Neural progenitor cell (in vitro differentiated cells): ENCODE data around the gene POC1A. TPM values are rescaled to one million over a fixed set of nuclear protein-coding genes. Genes with fewer than 3 reads are reported as not detected.
"Not testable (repeated sequence)": the region's sequence is repeated elsewhere in the genome, so short reads cannot be mapped to it uniquely, and the experiment has no call there.

Source experiments
- DNase-seq: peaks from one replicate; pipeline ENCODE4 v3.0.0-alpha.2; 2016; ENCODE audit warnings: low spot score
- H2AFZ ChIP-seq: fragments of 200-600 bp; sonication (generic); replicated peaks from 2 replicates; pipeline ENCODE4 v1.6.1; 2016; ENCODE audit warnings: antibody characterized with exemption
- H3F3A ChIP-seq: fragments of 200-600 bp; sonication (generic); 2 replicates; pipeline ENCODE4 v1.6.1; 2016; ENCODE audit warnings: antibody characterized with exemption, low read depth
- H3K27ac ChIP-seq: fragments of 200-600 bp; sonication (generic); 2 replicates; pipeline ENCODE4 v1.5.1; 2016; ENCODE audit warnings: mild to moderate bottlenecking
- H3K27me3 ChIP-seq: fragments of 200-600 bp; sonication (generic); 2 replicates; pipeline ENCODE4 v1.6.1; 2016; ENCODE audit warnings: mild to moderate bottlenecking, moderate library complexity
- H3K36me3 ChIP-seq: fragments of 200-600 bp; sonication (generic); 2 replicates; pipeline ENCODE4 v1.5.1; 2016
- H3K4me1 ChIP-seq: fragments of 200-600 bp; sonication (generic); 2 replicates; pipeline ENCODE4 v1.6.1; 2016; ENCODE audit warnings: mixed run types
- H3K4me2 ChIP-seq: fragments of 200-600 bp; sonication (generic); 2 replicates; pipeline ENCODE4 v1.6.1; 2016
- H3K4me3 ChIP-seq: fragments of 200-600 bp; sonication (generic); 2 replicates; pipeline ENCODE4 v1.5.1; 2016
- H3K79me2 ChIP-seq: fragments of 200-600 bp; sonication (generic); 2 replicates; pipeline ENCODE4 v1.6.1; 2016; ENCODE audit warnings: low read depth
- H3K9ac ChIP-seq: fragments of 200-600 bp; sonication (generic); 2 replicates; pipeline ENCODE4 v1.6.1; 2016
- H3K9me3 ChIP-seq: fragments of 200-600 bp; sonication (generic); 2 replicates; pipeline ENCODE4 v1.5.1; 2016; ENCODE audit warnings: low read depth
- H4K20me1 ChIP-seq: fragments of 200-600 bp; sonication (generic); 2 replicates; pipeline ENCODE4 v1.6.1; 2016; ENCODE audit warnings: low read depth
- H3K27ac Mint-ChIP-seq: 3 replicates; pipeline ENCODE4 v1.8.0; 2021; ENCODE audit warnings: mixed read lengths
- H3K27me3 Mint-ChIP-seq: 2 replicates; pipeline ENCODE4 v1.8.0; 2022; ENCODE audit warnings: low read depth, mild to moderate bottlenecking, inconsistent platforms, moderate library complexity, mixed read lengths; ENCODE audit not compliant: insufficient read depth
- H3K36me3 Mint-ChIP-seq: 3 replicates; pipeline ENCODE4 v1.8.0; 2021; ENCODE audit warnings: mixed read lengths
- H3K4me1 Mint-ChIP-seq: 3 replicates; pipeline ENCODE4 v1.8.0; 2021; ENCODE audit warnings: mixed read lengths
- H3K4me3 Mint-ChIP-seq: 3 replicates; pipeline ENCODE4 v1.8.0; 2021; ENCODE audit warnings: mild to moderate bottlenecking, moderate library complexity, mixed read lengths
- H3K9me3 Mint-ChIP-seq: 3 replicates; pipeline ENCODE4 v1.8.0; 2020; ENCODE audit warnings: mixed read lengths
- EZH2 ChIP-seq: fragments of 200-600 bp; sonication (generic); IDR thresholded peaks from 2 replicates; pipeline ENCODE4 v1.6.1; 2017; ENCODE audit warnings: antibody characterized with exemption, mild to moderate bottlenecking, moderate library complexity
- EZH2phosphoT487 ChIP-seq: fragments of 200-600 bp; sonication (generic); IDR thresholded peaks from 2 replicates; pipeline ENCODE4 v1.6.1; 2017; ENCODE audit warnings: antibody characterized with exemption
- total RNA-seq: library from RNA; depleted of rRNA; stranded (reverse); fragments of >200 nt; gene quantifications from 2 replicates; pipeline ENCODE4 v1.2.3, GENCODE V29; 2015; ENCODE audit warnings: low replicate concordance
- TF ChIP-seq, protein P1 (sequence below): fragments of 200-600 bp; sonication (generic); IDR thresholded peaks from 2 replicates; pipeline ENCODE4 v1.5.1; 2017; ENCODE audit warnings: antibody characterized with exemption, mild to moderate bottlenecking

The POC1A gene
- total RNA-seq, 1 donor from 2014 or later = 10.3 TPM

GRCh38 chr3:52181543-52181942 is 27.3 kb upstream of the POC1A start:
- no peak overlapping the region for H3K4me3 ChIP-seq
- H3K4me2 ChIP-seq = no peak overlapping the region
- H3K4me1 ChIP-seq = no peaks in the 10 kb centered on the region
- H3F3A ChIP-seq = no peaks in the 10 kb centered on the region
- H3K79me2 ChIP-seq = no peaks in the 10 kb centered on the region
- Mint-ChIP-seq H3K4me1 (peaks cover 16% of the 10 kb centered on the region), H3K27me3 (peaks cover 11% of the 10 kb centered on the region), H3K4me3 (no peak overlapping the region), H3K36me3 (no peaks in the 10 kb centered on the region), H3K9me3 (peaks cover 2% of the 10 kb centered on the region), H3K27ac (no peak overlapping the region)
- no peak overlapping the region for H3K27ac ChIP-seq
- no peaks in the 10 kb centered on the region for H3K27me3 ChIP-seq
- H3K9ac ChIP-seq = no peak overlapping the region
- no peaks in the 10 kb centered on the region for H4K20me1 ChIP-seq
- TF ChIP-seq, protein P1, sequence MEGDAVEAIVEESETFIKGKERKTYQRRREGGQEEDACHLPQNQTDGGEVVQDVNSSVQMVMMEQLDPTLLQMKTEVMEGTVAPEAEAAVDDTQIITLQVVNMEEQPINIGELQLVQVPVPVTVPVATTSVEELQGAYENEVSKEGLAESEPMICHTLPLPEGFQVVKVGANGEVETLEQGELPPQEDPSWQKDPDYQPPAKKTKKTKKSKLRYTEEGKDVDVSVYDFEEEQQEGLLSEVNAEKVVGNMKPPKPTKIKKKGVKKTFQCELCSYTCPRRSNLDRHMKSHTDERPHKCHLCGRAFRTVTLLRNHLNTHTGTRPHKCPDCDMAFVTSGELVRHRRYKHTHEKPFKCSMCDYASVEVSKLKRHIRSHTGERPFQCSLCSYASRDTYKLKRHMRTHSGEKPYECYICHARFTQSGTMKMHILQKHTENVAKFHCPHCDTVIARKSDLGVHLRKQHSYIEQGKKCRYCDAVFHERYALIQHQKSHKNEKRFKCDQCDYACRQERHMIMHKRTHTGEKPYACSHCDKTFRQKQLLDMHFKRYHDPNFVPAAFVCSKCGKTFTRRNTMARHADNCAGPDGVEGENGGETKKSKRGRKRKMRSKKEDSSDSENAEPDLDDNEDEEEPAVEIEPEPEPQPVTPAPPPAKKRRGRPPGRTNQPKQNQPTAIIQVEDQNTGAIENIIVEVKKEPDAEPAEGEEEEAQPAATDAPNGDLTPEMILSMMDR = no peak
- TF ChIP-seq EZH2phosphoT487 (no peak), EZH2 (no peak)
- H3K36me3 ChIP-seq = no peaks in the 10 kb centered on the region
- no peaks in the 10 kb centered on the region for H3K9me3 ChIP-seq
- no peak for DNase-seq
- no peak overlapping the region for H2AFZ ChIP-seq

GRCh38 chr3:52178537-52178936 is 24.3 kb upstream of the POC1A start:
- Mint-ChIP-seq H3K27me3 (peaks cover 11% of the 10 kb centered on the region), H3K4me3 (no peak overlapping the region), H3K4me1 (peaks cover 10% of the 10 kb centered on the region), H3K36me3 (no peaks in the 10 kb centered on the region), H3K27ac (no peak overlapping the region), H3K9me3 (no peaks in the 10 kb centered on the region)
- H3K4me1 ChIP-seq = no peaks in the 10 kb centered on the region
- H2AFZ ChIP-seq = no peak overlapping the region
- no peak overlapping the region for H3K4me2 ChIP-seq
- no peaks in the 10 kb centered on the region for H4K20me1 ChIP-seq
- TF ChIP-seq EZH2phosphoT487 (no peak), EZH2 (no peak)
- TF ChIP-seq, protein P1 = no peak
- H3F3A ChIP-seq = no peaks in the 10 kb centered on the region
- no peak for DNase-seq
- no peaks in the 10 kb centered on the region for H3K36me3 ChIP-seq
- H3K9me3 ChIP-seq = no peaks in the 10 kb centered on the region
- H3K27me3 ChIP-seq = no peaks in the 10 kb centered on the region
- no peaks in the 10 kb centered on the region for H3K79me2 ChIP-seq
- H3K9ac ChIP-seq = no peak overlapping the region
- no peak overlapping the region for H3K4me3 ChIP-seq
- no peak overlapping the region for H3K27ac ChIP-seq

DNA sequence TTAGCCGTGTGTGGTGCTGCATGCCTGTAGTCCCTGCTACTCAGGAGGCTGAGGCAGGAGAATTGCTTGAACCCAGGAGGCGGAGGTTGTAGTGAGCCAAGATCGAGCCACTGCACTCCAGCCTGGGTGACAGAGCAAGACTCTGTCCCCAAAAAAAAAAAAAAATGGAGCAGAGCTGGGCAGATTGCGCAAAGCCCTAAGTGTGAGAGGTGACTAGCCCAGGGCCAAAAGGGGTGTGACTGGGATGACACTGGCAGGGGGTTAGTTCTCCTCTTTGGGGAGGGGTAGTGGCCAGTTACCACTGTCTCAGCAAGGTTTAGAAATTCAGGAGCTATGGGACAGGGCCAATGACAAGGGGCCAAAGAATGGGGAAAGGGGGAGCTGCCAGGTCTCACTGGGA is 23.9 kb upstream of the POC1A start:
- not testable (repeated sequence) for H3K36me3 Mint-ChIP-seq, H3K27me3 ChIP-seq, H3K4me1 Mint-ChIP-seq, H3K4me1 ChIP-seq, H3K9me3 ChIP-seq, H3K4me2 ChIP-seq, DNase-seq, H3K4me3 ChIP-seq, H3K36me3 ChIP-seq, H3K9me3 Mint-ChIP-seq, H3F3A ChIP-seq, H3K27ac Mint-ChIP-seq, H3K4me3 Mint-ChIP-seq, H4K20me1 ChIP-seq, H3K79me2 ChIP-seq, H2AFZ ChIP-seq, H3K27ac ChIP-seq, H3K9ac ChIP-seq
- peaks cover 12% of the 10 kb centered on the region for H3K27me3 Mint-ChIP-seq

DNA sequence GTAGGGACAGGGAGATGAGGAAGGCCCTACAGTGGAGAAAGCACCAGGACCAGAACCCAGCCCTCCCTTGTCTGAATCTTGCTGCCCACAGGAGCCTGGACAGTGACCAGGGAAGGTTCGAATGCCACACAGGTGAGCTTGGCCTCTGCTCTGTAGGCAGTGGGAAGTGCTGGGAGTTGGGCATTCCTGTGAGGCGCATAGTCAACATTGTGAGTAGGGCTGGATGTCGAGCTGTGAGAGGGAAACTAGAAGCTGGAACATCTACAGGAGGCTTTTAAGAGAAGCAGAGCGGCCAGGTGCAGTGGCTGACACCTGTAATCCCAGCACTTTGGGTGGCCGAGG is 23.4 kb upstream of the POC1A start:
- Histone ChIP-seq H3K4me1 (no peaks in the 10 kb centered on the region), H4K20me1 (no peaks in the 10 kb centered on the region), H3K79me2 (no peaks in the 10 kb centered on the region), H3K27me3 (no peaks in the 10 kb centered on the region), H3K4me3 (no peak overlapping the region), H2AFZ (no peak overlapping the region), H3K9me3 (no peaks in the 10 kb centered on the region), H3K4me2 (no peak overlapping the region), H3K9ac (no peak overlapping the region), H3K27ac (no peak overlapping the region), H3K36me3 (no peaks in the 10 kb centered on the region), H3F3A (no peaks in the 10 kb centered on the region)
- H3K4me3 Mint-ChIP-seq = no peak overlapping the region
- no peaks in the 10 kb centered on the region for H3K36me3 Mint-ChIP-seq
- H3K27me3 Mint-ChIP-seq = peaks cover 12% of the 10 kb centered on the region
- no peak for DNase-seq
- TF ChIP-seq EZH2 (no peak), EZH2phosphoT487 (no peak)
- TF ChIP-seq, protein P1 = no peak
- no peaks in the 10 kb centered on the region for H3K9me3 Mint-ChIP-seq
- H3K4me1 Mint-ChIP-seq = peaks cover 10% of the 10 kb centered on the region
- peak overlapping the region; percentile 42 for H3K27ac Mint-ChIP-seq
